IMR-90 (cell line): ENCODE data around the gene ZNF669. TPM values are rescaled to one million over a fixed set of nuclear protein-coding genes. Genes with fewer than 3 reads are reported as not detected.
A peak's percentile ranks its signal among the peaks of the same experiment; 100 is the strongest.

Source experiments
- ATAC-seq: fragments of 200-7000 bp; cut with Tn5 transposase; 2 replicates; pipeline ENCODE4 v1.9.1; 2020; ENCODE audit warnings: low read depth, mild to moderate bottlenecking, moderate library complexity
- BruUV-seq: library from RNA; stranded (reverse); fragments of 400-500 nt; replicated peaks from 2 replicates; lab custom pipeline; 2021; lab: Mats Ljungman, UMichigan
- CTCF ChIA-PET: fragments of 300-600 bp; formaldehyde crosslinking; extraction: SDS; loops from one replicate; lab custom pipeline; 2021; ENCODE audit warnings: antibody characterized with exemption; lab: Yijun Ruan, JAX
- POLR2A ChIA-PET: fragments of 300-600 bp; sonication (Branson Sonifier 250); formaldehyde crosslinking; loops from one replicate; lab custom pipeline; 2022; ENCODE audit warnings: antibody characterized with exemption; ENCODE audit not compliant: unreplicated experiment; lab: Charles Lee
- DNase-seq: peaks from one replicate; pipeline ENCODE4 v3.0.0; 2013
- H2AFZ ChIP-seq: replicated peaks from 2 replicates; pipeline ENCODE3; 2013; ENCODE audit warnings: low read length, mild to moderate bottlenecking; ENCODE audit not compliant: poor library complexity
- H2AK5ac ChIP-seq: 2 replicates; pipeline ENCODE4 v1.6.1; 2013; ENCODE audit warnings: low read depth, low read length, inconsistent platforms
- H2AK9ac ChIP-seq: replicated peaks from 2 replicates; pipeline ENCODE3; 2013; ENCODE audit warnings: mild to moderate bottlenecking, low read depth, low read length, moderate library complexity; ENCODE audit not compliant: poor library complexity
- H2BK120ac ChIP-seq: 2 replicates; pipeline ENCODE4 v1.6.1; 2013; ENCODE audit warnings: low read depth, low read length, inconsistent platforms
- H2BK15ac ChIP-seq: 3 replicates; pipeline ENCODE4 v1.6.1; 2013; ENCODE audit warnings: low read depth, low read length, inconsistent platforms
- H2BK20ac ChIP-seq: 2 replicates; pipeline ENCODE4 v1.6.1; 2013; ENCODE audit warnings: low read depth, mild to moderate bottlenecking, inconsistent platforms, low read length, moderate library complexity
- H2BK5ac ChIP-seq: 2 replicates; pipeline ENCODE4 v1.6.1; 2013; ENCODE audit warnings: mild to moderate bottlenecking, low read depth, low read length, inconsistent platforms; ENCODE audit not compliant: poor library complexity, severe bottlenecking
- H3K14ac ChIP-seq: replicated peaks from 2 replicates; pipeline ENCODE4 v1.6.1; 2013; ENCODE audit warnings: low read depth, low read length, inconsistent platforms
- H3K18ac ChIP-seq: 2 replicates; pipeline ENCODE4 v1.6.1; 2013; ENCODE audit warnings: low read depth, low read length, control low read depth
- H3K23ac ChIP-seq: 2 replicates; pipeline ENCODE4 v1.6.1; 2013; ENCODE audit warnings: low read depth, low read length, inconsistent platforms
- H3K27ac ChIP-seq: 2 replicates; pipeline ENCODE4 v1.5.1; 2013; ENCODE audit warnings: mild to moderate bottlenecking, control low read depth, low read length; ENCODE audit not compliant: insufficient read depth
- H3K27me3 ChIP-seq: 2 replicates; pipeline ENCODE4 v1.6.1; 2013; ENCODE audit warnings: low read length; ENCODE audit not compliant: control insufficient read depth, insufficient read depth
- H3K36me3 ChIP-seq: 2 replicates; pipeline ENCODE4 v1.6.1; 2013; ENCODE audit warnings: low read length, mixed read lengths; ENCODE audit not compliant: control insufficient read depth, insufficient read depth
- H3K4ac ChIP-seq: 2 replicates; pipeline ENCODE4 v1.6.1; 2013; ENCODE audit warnings: low read depth, low read length, inconsistent platforms
- H3K4me1 ChIP-seq: 2 replicates; pipeline ENCODE4 v1.6.1; 2013; ENCODE audit warnings: low read length, mixed read lengths; ENCODE audit not compliant: control insufficient read depth, insufficient read depth
- H3K4me2 ChIP-seq: 2 replicates; pipeline ENCODE4 v1.6.1; 2013; ENCODE audit warnings: low read depth, mild to moderate bottlenecking, control low read depth, low read length, moderate library complexity
- H3K4me3 ChIP-seq: 2 replicates; pipeline ENCODE4 v1.5.1; 2013; ENCODE audit warnings: low read depth, mild to moderate bottlenecking, control low read depth, low read length, moderate library complexity; ENCODE audit not compliant: insufficient read depth
- H3K56ac ChIP-seq: 2 replicates; pipeline ENCODE4 v1.6.1; 2013; ENCODE audit warnings: low read length, inconsistent platforms; ENCODE audit not compliant: insufficient read depth; ENCODE audit errors: extremely low read depth
- H3K79me1 ChIP-seq, 2 experiments: 2 replicates each; pipeline ENCODE4 v1.6.1; 2013; ENCODE audit warnings: low read length in 2 of 2, inconsistent platforms in 1 of 2, low read depth in 1 of 2
- H3K9ac ChIP-seq: 2 replicates; pipeline ENCODE4 v1.6.1; 2013; ENCODE audit warnings: low read depth, low read length, control low read depth
- H3K9me1 ChIP-seq: 2 replicates; pipeline ENCODE4 v1.6.1; 2013; ENCODE audit warnings: low read length, inconsistent platforms; ENCODE audit not compliant: insufficient read depth
- H3K9me3 ChIP-seq: 2 replicates; pipeline ENCODE4 v1.6.1; 2013; ENCODE audit warnings: low read length; ENCODE audit not compliant: control insufficient read depth, insufficient read depth
- H4K20me1 ChIP-seq: 2 replicates; pipeline ENCODE4 v1.6.1; 2013; ENCODE audit warnings: low read length, inconsistent platforms; ENCODE audit not compliant: insufficient read depth
- H4K5ac ChIP-seq: 2 replicates; pipeline ENCODE4 v1.6.1; 2013; ENCODE audit warnings: mild to moderate bottlenecking, low read depth, low read length, control low read depth
- H4K8ac ChIP-seq, 2 experiments: 2 replicates each; pipeline ENCODE4 v1.6.1; 2013; ENCODE audit warnings: low read depth in 2 of 2, low read length in 2 of 2, control low read depth in 1 of 2, inconsistent platforms in 1 of 2
- H4K91ac ChIP-seq: 2 replicates; pipeline ENCODE4 v1.6.1; 2013; ENCODE audit warnings: low read depth, low read length, inconsistent platforms; ENCODE audit not compliant: insufficient read depth
- BHLHE40 ChIP-seq: fragments of 150-350 bp; IDR thresholded peaks from 2 replicates; pipeline ENCODE4 v1.6.1; 2016; ENCODE audit warnings: mild to moderate bottlenecking, low read depth, low read length
- CEBPB ChIP-seq: IDR thresholded peaks from 2 replicates; pipeline ENCODE4 v1.6.1; 2012; ENCODE audit warnings: low read depth, low read length, improper control_type of control experiment
- CHD1 ChIP-seq: IDR thresholded peaks from 2 replicates; pipeline ENCODE4 v1.6.1; 2012; ENCODE audit warnings: low read depth, low read length, improper control_type of control experiment
- CTCF ChIP-seq: conservative IDR thresholded peaks from 2 replicates; pipeline ENCODE4 v1.5.1; 2012; ENCODE audit warnings: mild to moderate bottlenecking, low read depth, low read length, improper control_type of control experiment
- FOS ChIP-seq: fragments of 150-350 bp; IDR thresholded peaks from 2 replicates; pipeline ENCODE4 v1.6.1; 2016; ENCODE audit warnings: low read depth, low read length
- MAFK ChIP-seq: IDR thresholded peaks from 2 replicates; pipeline ENCODE4 v1.6.1; 2012; ENCODE audit warnings: low read depth, low read length, improper control_type of control experiment
- MAZ ChIP-seq: IDR thresholded peaks from 2 replicates; pipeline ENCODE4 v1.6.1; 2012; ENCODE audit warnings: low read depth, mild to moderate bottlenecking, low read length, improper control_type of control experiment, moderate library complexity, borderline replicate concordance
- MXI1 ChIP-seq: IDR thresholded peaks from 2 replicates; pipeline ENCODE4 v1.6.1; 2012; ENCODE audit warnings: low read depth, mild to moderate bottlenecking, low read length, moderate library complexity, borderline replicate concordance
- NFE2L2 ChIP-seq: fragments of 150-350 bp; IDR thresholded peaks from 2 replicates; pipeline ENCODE4 v1.6.1; 2016; ENCODE audit warnings: low read depth, mild to moderate bottlenecking, low read length
- POLR2A ChIP-seq: IDR thresholded peaks from 2 replicates; pipeline ENCODE4 v1.6.1; 2012; ENCODE audit warnings: mild to moderate bottlenecking, low read depth, low read length
- RAD21 ChIP-seq: IDR thresholded peaks from 2 replicates; pipeline ENCODE4 v1.6.1; 2012; ENCODE audit warnings: low read length, improper control_type of control experiment
- RCOR1 ChIP-seq: IDR thresholded peaks from 2 replicates; pipeline ENCODE4 v1.6.1; 2012; ENCODE audit warnings: mild to moderate bottlenecking, low read length, improper control_type of control experiment; ENCODE audit not compliant: insufficient replicate concordance
- RFX5 ChIP-seq: IDR thresholded peaks from 2 replicates; pipeline ENCODE4 v1.8.0; 2012; ENCODE audit warnings: low read depth, mild to moderate bottlenecking, low read length, moderate library complexity
- SMC3 ChIP-seq: fragments of 150-350 bp; IDR thresholded peaks from 2 replicates; pipeline ENCODE4 v1.6.1; 2016; ENCODE audit warnings: low read depth, mild to moderate bottlenecking, antibody characterized with exemption, low read length, moderate library complexity
- USF2 ChIP-seq: fragments of 150-350 bp; IDR thresholded peaks from 2 replicates; pipeline ENCODE4 v1.6.1; 2017; ENCODE audit warnings: mild to moderate bottlenecking, antibody characterized with exemption, low read length, low read depth
- WGBS, 2 experiments: methylation state at CpG; one replicate each; pipeline versions ENCODE4 v1.1.5 to v1.1.7; 2013; ENCODE audit warnings: missing lambda C conversion rate in 2 of 2; ENCODE audit not compliant: insufficient read length in 1 of 2; ENCODE audit errors: extremely low coverage in 2 of 2; 5-methylcytosine and 5-hydroxymethylcytosine counted together
- dilution Hi-C: fragments of 300-500 bp; cut with HindIII; formaldehyde crosslinking; loops from one replicate; pipeline ENCODE4 v1.14.3; 2018; ENCODE audit warnings: low sequenced_read_pairs; ENCODE audit not compliant: unreplicated experiment
- in situ Hi-C: fragments of 300-500 bp; cut with MboI; formaldehyde crosslinking; loops from 3 replicates; pipeline ENCODE4 v1.14.3; 2019; ENCODE audit warnings: low sequenced_read_pairs, inconsistent platforms, mixed read lengths
- intact Hi-C: fragments of 100-400 bp; cut with micrococcal nuclease; formaldehyde crosslinking; loops from 2 replicates; pipeline ENCODE4 v1.10.0; 2022
- polyA plus RNA-seq, 3 experiments: library from polyadenylated mRNA; depleted of rRNA; stranded (reverse); fragments of >200 nt; gene quantifications; 2 replicates each; pipeline ENCODE4 v1.2.3, GENCODE V29; 2012; ENCODE audit warnings: low replicate concordance in 1 of 3
- total RNA-seq: library from RNA; depleted of rRNA; stranded (reverse); fragments of >200 nt; gene quantifications from 2 replicates; pipeline ENCODE4 v1.2.3, GENCODE V29; 2012

ZNF669 gene
- total and polyA plus RNA-seq, 2 of the 4 experiments (the other 2 are of a cell fraction), result 3.8 to 10.8 TPM

- Histone ChIP-seq H2AK5ac (no peak overlapping the region), H3K27me3 (no peaks in the 10 kb centered on the region), H3K9ac (peak overlapping the region; percentile 53), H3K27ac (peak overlapping the region; percentile 72), H2AK9ac (peak overlapping the region; percentile 82), H2BK120ac (peak overlapping the region; percentile 90), H4K5ac (peak overlapping the region; percentile 86), H3K36me3 (no peaks in the 10 kb centered on the region), H3K4me2 (peak overlapping the region; percentile 71), H3K18ac (no peak overlapping the region; the same call in 1 of the 2 replicates), H3K4ac (peak overlapping the region; percentile 93), H2BK20ac (no peak overlapping the region; the same call in 1 of the 2 replicates), H3K9me1 (no peaks in the 10 kb centered on the region; the same call in 1 of the 2 replicates), H4K91ac (peak overlapping the region; percentile 62; the same call in 1 of the 2 replicates), H2BK5ac (peak overlapping the region; percentile 0), H3K23ac (no peak overlapping the region), H3K4me3 (peak overlapping the region; percentile 60), H4K20me1 (no peaks in the 10 kb centered on the region; the same call in 1 of the 2 replicates), H3K56ac (peak overlapping the region; percentile 21; the same call in 1 of the 2 replicates), H2AFZ (peak overlapping the region; percentile 100), H2BK15ac (no peak overlapping the region), H3K4me1 (no peaks in the 10 kb centered on the region; the same call in 1 of the 2 replicates), H3K9me3 (no peaks in the 10 kb centered on the region), H3K14ac (0 out of 2 replicates have a peak overlapping the region, but pooled peaks have one; percentile 79), H4K8ac (peak overlapping the region; percentile 82 to 94; a peak in 3 of 4 replicates), H3K79me1 (peaks cover 0 to 7% of the 10 kb centered on the region in 2 experiments; a peak in 1 of 4 replicates)
- in situ Hi-C loops, result no loop called here
- no TSS peak for BruUV-seq
- ATAC-seq, result peak; percentile 89
- POLR2A ChIA-PET, result no interaction called here
- CTCF ChIA-PET, result no interaction called here
- WGBS, 2 experiments, result 21% methylated on average over 12 of the region's 78 CpGs; no CpG with 5 or more reads in 1 of the 2 experiments
- DNase-seq, result peak; percentile 47
- dilution Hi-C loops, result no loop called here
- intact Hi-C loops, result no loop called here
- TF ChIP-seq POLR2A (no peak), MXI1 (no peak), BHLHE40 (no peak), RAD21 (no peak), RFX5 (no peak), USF2 (no peak), MAZ (no peak; the same call in 1 of the 2 replicates), CTCF (no peak), NFE2L2 (no peak), CEBPB (no peak), MAFK (no peak), RCOR1 (no peak), FOS (no peak), CHD1 (no peak), SMC3 (no peak)
Measured at GRCh38 chr1:247111700-247112478, 7.7 kb upstream of the ZNF669 start.
